ENCODE data around the gene THBS2.

The THBS2 gene

GRCh38 chr6:169249057-169249456 lies 4.6 kb downstream of the THBS2 start:
- DNase-seq (ENCODE audit: low read depth in 2 of 2) = no peak

- no peak for DNase-seq (ENCODE audit: low read depth in 2 of 2)
Observed at GRCh38 chr6:169248521-169248971, 5.1 kb downstream of the THBS2 start.

GRCh38 chr6:169247991-169248390 lies 5.7 kb downstream of the THBS2 start:
- no peak for DNase-seq (ENCODE audit: low read depth in 2 of 2)

- DNase-seq (ENCODE audit: low read depth in 2 of 2) = no peak
Observed at GRCh38 chr6:169247419-169247818, 6.2 kb downstream of the THBS2 start.

- DNase-seq (ENCODE audit: low read depth in 2 of 2) = no peak
Observed at GRCh38 chr6:169246445-169246844, 7.2 kb downstream of the THBS2 start.

- DNase-seq (ENCODE audit: low read depth in 2 of 2) = no peak
Observed at GRCh38 chr6:169244684-169245383, 8.8 kb downstream of the THBS2 start.

- no peak for DNase-seq (ENCODE audit: low read depth in 2 of 2)
Observed at GRCh38 chr6:169243661-169244060, 10.0 kb downstream of the THBS2 start.

GRCh38 chr6:169243186-169243585 lies 10.5 kb downstream of the THBS2 start:
- DNase-seq (ENCODE audit: low read depth in 2 of 2) = no peak

- no peak for DNase-seq (ENCODE audit: low read depth in 2 of 2)
Observed at GRCh38 chr6:169241688-169242350, 11.8 kb downstream of the THBS2 start.

- no peak for DNase-seq (ENCODE audit: low read depth in 2 of 2)
Observed at GRCh38 chr6:169240591-169241390, 12.9 kb downstream of the THBS2 start.

- no peak for DNase-seq (ENCODE audit: low read depth in 2 of 2)
Observed at GRCh38 chr6:169240125-169240524, 13.5 kb downstream of the THBS2 start.

- DNase-seq (ENCODE audit: low read depth in 2 of 2) = no peak
Observed at GRCh38 chr6:169239181-169239580, 14.5 kb downstream of the THBS2 start.

GRCh38 chr6:169238766-169239165 lies 14.9 kb downstream of the THBS2 start:
- no peak for DNase-seq (ENCODE audit: low read depth in 2 of 2)

- DNase-seq (ENCODE audit: low read depth in 2 of 2) = no peak
Observed at GRCh38 chr6:169237496-169238134, 16.0 kb downstream of the THBS2 start.

- DNase-seq (ENCODE audit: low read depth in 2 of 2) = no peak
Observed at GRCh38 chr6:169236988-169237387, 16.7 kb downstream of the THBS2 start.

GRCh38 chr6:169236545-169236944 lies 17.1 kb downstream of the THBS2 start:
- no peak for DNase-seq (ENCODE audit: low read depth in 2 of 2)

GRCh38 chr6:169235286-169235685 lies 18.4 kb downstream of the THBS2 start:
- no peak for DNase-seq (ENCODE audit: low read depth in 2 of 2)

- DNase-seq (ENCODE audit: low read depth in 2 of 2) = no peak
Observed at GRCh38 chr6:169234634-169235033, 19.0 kb downstream of the THBS2 start.

- no peak for DNase-seq (ENCODE audit: low read depth in 2 of 2)
Observed at GRCh38 chr6:169233832-169234231, 19.8 kb downstream of the THBS2 start.

- no peak for DNase-seq (ENCODE audit: low read depth in 2 of 2)
Observed at GRCh38 chr6:169233181-169233580, 20.5 kb downstream of the THBS2 start.

GRCh38 chr6:169232507-169232931 lies 21.1 kb downstream of the THBS2 start:
- no peak for DNase-seq (ENCODE audit: low read depth in 2 of 2)
